BLaER1 (cell line): ENCODE results near the gene DYSF.
A peak's percentile ranks its signal among the peaks of the same experiment; 100 is the strongest.

ENCODE experiments used
- H3K27ac ChIP-seq: shearing (Covaris generic); formaldehyde crosslinking; 2 replicates; pipeline ENCODE4 v1.8.1; 2022
- H3K27me3 ChIP-seq: shearing (Covaris generic); formaldehyde crosslinking; 2 replicates; pipeline ENCODE4 v1.8.1; 2022
- H3K36me3 ChIP-seq: shearing (Covaris generic); formaldehyde crosslinking; 2 replicates; pipeline ENCODE4 v1.8.1; 2022
- H3K4me1 ChIP-seq: shearing (Covaris generic); formaldehyde crosslinking; 2 replicates; pipeline ENCODE4 v1.8.1; 2022
- H3K4me2 ChIP-seq: shearing (Covaris generic); formaldehyde crosslinking; 2 replicates; pipeline ENCODE4 v1.8.1; 2022
- H3K4me3 ChIP-seq: shearing (Covaris generic); formaldehyde crosslinking; 2 replicates; pipeline ENCODE4 v1.8.1; 2022
- H3K9ac ChIP-seq: shearing (Covaris generic); formaldehyde crosslinking; 2 replicates; pipeline ENCODE4 v1.8.1; 2022
- H3K9me3 ChIP-seq: shearing (Covaris generic); formaldehyde crosslinking; 2 replicates; pipeline ENCODE4 v1.8.1; 2022
- H4K20me1 ChIP-seq: shearing (Covaris generic); formaldehyde crosslinking; 2 replicates; pipeline ENCODE4 v1.8.1; 2022
- Cebpa-rat ChIP-seq: shearing (Covaris generic); IDR thresholded peaks from 2 replicates; pipeline ENCODE4 v1.8.1; 2022

Gene DYSF

DNA sequence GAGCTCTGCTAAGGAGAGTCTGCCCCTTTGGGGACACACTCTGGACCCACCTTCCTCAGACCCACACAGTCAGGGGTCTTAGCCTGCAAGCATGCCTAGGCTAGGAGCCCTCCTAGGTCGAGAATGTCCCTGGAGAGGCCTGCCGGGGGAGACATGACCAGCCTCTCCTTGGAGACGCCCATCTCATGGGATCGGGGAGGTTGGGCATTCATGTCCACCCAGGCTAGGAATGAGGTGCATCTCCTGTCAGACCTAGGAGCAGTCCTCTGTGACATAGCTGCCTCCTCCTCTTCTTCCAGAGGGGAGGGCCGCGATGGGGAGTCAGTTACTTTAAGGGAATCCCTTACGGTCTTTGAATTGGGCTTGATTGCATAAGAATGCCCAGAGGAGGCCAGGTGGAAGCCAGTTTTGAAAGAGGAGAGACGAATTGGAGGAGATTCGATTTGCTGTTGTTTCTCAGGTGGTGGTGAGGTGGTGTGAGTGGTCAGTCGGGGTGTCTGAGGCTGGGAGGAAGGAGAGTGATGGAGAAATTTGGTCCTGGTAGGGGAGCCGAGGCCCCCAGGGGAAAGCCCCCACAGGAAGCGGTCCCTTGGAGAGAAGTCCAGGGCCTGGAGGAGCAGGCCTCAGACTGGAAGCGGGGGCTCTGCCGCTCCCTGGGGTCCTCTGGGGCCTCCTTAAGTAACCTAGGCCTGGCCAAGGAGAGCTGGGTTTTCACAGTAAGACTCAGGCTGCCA is 241.3 kb downstream of the DYSF start:
- Histone ChIP-seq H3K36me3 (no peaks in the 10 kb centered on the region), H3K27me3 (no peaks in the 10 kb centered on the region), H3K4me2 (no peak overlapping the region), H3K27ac (no peak overlapping the region), H4K20me1 (no peaks in the 10 kb centered on the region), H3K4me1 (peaks cover 5% of the 10 kb centered on the region; the same call in 1 of the 2 replicates), H3K4me3 (no peak overlapping the region), H3K9ac (no peak overlapping the region), H3K9me3 (no peaks in the 10 kb centered on the region)
- TF ChIP-seq Cebpa-rat = no peak

DNA sequence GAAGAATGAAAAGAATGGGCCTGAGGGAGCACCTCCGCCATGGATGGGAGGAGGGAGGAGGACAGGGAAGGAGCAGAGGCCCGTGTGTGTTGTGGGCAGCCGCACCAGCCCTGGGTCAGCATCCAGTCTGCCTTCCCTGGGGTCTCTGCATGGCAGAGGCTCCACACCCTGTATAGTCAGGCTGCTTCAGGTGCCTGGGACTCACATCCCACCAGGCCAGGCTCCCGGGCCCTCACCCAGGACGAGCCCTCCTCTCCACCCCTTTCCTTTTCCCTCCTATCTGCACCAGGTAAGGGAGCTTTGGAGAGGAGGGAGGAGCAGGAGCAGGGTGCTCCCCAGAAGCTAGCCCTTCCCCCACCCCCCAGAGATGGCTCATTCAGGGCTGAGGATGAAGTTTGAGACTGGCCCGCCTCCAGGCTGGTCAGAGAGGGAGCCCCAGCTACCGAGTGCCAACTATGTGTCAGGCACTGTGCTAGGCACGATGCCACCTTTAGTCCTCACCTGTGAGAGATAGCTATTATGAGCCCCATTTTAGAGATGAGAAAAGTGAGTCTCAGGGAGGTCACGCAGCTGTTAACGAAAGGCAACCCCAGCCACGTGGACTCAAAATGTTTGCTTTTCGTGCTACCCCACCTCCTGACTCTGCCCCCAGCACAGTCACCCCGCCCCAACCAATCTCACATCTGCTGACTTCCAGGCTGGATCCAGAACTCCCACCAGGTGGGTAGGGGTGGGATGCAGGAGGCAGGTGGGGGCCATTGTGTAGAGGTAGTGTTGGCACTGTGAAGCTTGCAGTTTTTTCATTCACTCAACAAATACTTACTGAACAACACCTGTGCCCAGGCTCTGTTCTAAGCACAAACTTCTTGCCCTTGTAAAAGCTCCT is 242.1 kb downstream of the DYSF start:
- no peaks in the 10 kb centered on the region for H3K9me3 ChIP-seq
- H3K36me3 ChIP-seq = no peaks in the 10 kb centered on the region
- no peak overlapping the region for H3K4me3 ChIP-seq
- H3K27me3 ChIP-seq = no peaks in the 10 kb centered on the region
- H3K4me1 ChIP-seq = peaks cover 13% of the 10 kb centered on the region; the same call in 1 of the 2 replicates
- no peak for TF ChIP-seq Cebpa-rat
- no peak overlapping the region for H3K27ac ChIP-seq
- H3K4me2 ChIP-seq = no peak overlapping the region
- H4K20me1 ChIP-seq = no peaks in the 10 kb centered on the region
- H3K9ac ChIP-seq = no peak overlapping the region

DNA sequence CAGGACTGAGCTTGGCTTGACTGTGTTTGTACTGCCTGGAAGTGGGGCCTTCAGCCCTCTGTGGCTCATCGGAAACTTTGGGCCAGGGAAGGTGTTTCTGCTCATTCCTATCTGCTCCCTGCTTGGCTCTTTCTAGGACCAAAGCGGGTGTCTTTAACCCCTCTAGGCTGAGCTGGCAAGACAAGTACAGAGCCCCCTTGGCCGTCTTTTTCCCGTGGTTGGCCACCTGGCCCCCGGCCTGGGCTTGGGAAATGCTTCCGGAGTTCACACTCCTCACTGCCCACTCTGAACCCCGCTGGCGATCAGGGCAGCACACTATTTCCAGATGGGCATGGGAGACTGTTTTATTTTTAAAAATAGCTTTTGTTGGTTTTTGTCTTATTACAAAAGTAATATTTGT is 243.0 kb downstream of the DYSF start:
- TF ChIP-seq Cebpa-rat = no peak
- no peak overlapping the region for H3K27ac ChIP-seq
- H3K9me3 ChIP-seq = no peaks in the 10 kb centered on the region
- peaks cover 13% of the 10 kb centered on the region; the same call in 1 of the 2 replicates for H3K4me1 ChIP-seq
- no peak overlapping the region for H3K4me2 ChIP-seq
- no peak overlapping the region for H3K9ac ChIP-seq
- H3K27me3 ChIP-seq = no peaks in the 10 kb centered on the region
- no peaks in the 10 kb centered on the region for H3K36me3 ChIP-seq
- no peaks in the 10 kb centered on the region for H4K20me1 ChIP-seq
- no peak overlapping the region for H3K4me3 ChIP-seq

DNA sequence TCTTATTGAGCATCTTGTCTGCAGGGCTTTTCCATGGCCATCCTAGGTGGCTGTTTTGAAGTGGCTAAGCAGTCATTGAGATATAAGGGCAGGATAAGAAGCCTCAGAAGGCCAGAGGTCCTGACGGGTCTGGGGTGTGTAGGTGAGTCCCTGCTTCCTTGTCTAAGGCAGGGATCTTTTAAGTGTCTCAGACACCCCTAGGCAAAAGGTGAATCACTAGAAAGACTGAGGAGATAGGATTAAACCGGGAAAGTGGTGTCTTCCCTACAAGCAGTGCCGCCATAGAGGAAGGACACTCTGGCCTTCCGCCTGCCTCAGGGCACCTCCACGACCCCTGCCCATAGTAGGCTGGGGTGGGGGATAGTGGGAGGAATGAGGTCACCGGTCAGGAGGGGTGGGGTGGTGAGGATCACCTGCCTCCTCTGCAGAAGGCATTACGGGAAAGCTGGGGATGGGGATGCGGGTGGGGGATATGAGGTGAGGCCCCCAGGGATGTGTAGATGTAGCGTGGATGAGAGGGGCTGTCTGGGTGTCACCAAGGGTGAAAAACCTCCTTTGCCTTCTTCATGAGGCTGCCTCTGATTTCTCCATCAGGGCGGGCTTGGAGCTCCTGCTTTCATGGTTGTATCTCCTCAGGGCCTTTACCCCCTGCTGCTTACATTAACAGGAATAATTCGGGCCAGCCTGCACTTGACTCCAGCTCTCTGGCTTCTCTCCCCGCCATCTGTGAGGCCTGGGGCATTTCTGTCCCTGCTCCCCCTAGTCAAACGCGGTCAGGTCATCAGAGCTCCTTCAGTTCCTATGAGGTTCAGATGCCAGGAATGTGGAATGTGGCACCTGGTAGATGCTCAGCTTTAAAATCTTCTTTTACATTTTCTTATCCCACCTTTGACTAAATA is 244.0 kb downstream of the DYSF start:
- no peak for TF ChIP-seq Cebpa-rat
- H3K4me1 ChIP-seq = peaks cover 13% of the 10 kb centered on the region; the same call in 1 of the 2 replicates
- no peaks in the 10 kb centered on the region for H3K36me3 ChIP-seq

DNA sequence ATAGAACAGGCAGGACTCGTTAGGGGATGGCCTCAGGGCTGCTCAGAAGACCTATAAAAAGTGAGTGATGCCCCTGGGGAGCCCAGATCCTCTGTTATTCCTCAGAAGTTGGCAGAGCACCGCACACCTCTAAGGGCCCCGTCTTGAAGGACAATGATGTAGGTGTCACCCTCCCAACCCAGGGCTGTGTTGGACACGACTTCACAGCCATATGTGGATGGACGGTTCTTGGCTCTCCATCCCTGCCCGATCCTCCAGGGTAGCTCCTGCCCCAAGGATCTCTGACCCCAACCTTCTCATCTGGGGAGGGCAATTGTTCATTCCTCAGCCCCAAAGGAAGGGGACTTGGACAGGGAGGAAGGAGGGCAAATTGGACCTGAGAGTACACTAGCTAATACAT is 246.1 kb downstream of the DYSF start:
- Histone ChIP-seq H3K4me1 (peaks cover 15% of the 10 kb centered on the region; the same call in 1 of the 2 replicates), H3K4me2 (0 out of 2 replicates have a peak overlapping the region, but pooled peaks have one; percentile 12), H3K27me3 (no peaks in the 10 kb centered on the region), H3K9me3 (no peaks in the 10 kb centered on the region), H3K9ac (no peak overlapping the region), H3K36me3 (no peaks in the 10 kb centered on the region), H3K27ac (no peak overlapping the region), H3K4me3 (no peak overlapping the region), H4K20me1 (no peaks in the 10 kb centered on the region)
- TF ChIP-seq Cebpa-rat = no peak

More for the DNA sequence above, 244.0 kb downstream of the DYSF start:
- no peaks in the 10 kb centered on the region for H4K20me1 ChIP-seq
- no peaks in the 10 kb centered on the region for H3K9me3 ChIP-seq
- H3K4me2 ChIP-seq = no peak overlapping the region
- no peaks in the 10 kb centered on the region for H3K27me3 ChIP-seq
- no peak overlapping the region for H3K4me3 ChIP-seq
- H3K27ac ChIP-seq = no peak overlapping the region
- H3K9ac ChIP-seq = no peak overlapping the region

DNA sequence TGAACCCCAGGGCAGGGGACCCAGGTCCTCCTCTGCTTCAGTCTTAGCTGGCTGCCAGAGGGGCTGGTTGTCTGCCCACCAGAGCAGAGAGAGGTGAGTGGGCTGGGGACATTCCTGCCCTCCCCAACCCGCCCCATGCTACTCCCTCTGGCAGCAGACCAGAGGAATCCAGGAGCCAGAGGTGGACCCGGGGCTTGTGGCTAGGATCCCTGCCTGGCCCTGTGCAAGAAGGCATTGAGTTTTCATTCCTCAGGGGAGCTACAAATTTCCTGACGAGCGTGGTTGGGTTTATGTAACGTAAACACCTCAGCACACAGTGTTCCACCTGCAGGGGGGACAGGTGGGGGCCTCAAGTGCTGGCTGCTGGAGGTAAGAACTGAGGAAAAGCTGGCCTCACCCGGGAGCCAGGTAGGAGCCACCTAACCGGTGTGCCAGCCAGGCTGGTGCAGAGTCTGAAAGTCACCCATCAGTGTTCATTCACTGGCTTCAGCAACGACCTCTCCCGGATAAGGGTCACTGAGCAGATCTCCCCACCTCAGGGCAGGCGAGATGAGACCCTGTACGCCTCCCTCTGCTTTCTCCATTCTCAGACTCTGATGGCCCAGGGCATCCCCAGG is 246.8 kb downstream of the DYSF start:
- Histone ChIP-seq H3K4me1 (peaks cover 20% of the 10 kb centered on the region; the same call in 1 of the 2 replicates), H3K9ac (no peak overlapping the region), H3K36me3 (no peaks in the 10 kb centered on the region), H4K20me1 (no peaks in the 10 kb centered on the region), H3K4me2 (peak overlapping the region; percentile 32), H3K27ac (no peak overlapping the region), H3K4me3 (no peak overlapping the region), H3K27me3 (no peaks in the 10 kb centered on the region), H3K9me3 (no peaks in the 10 kb centered on the region)
- TF ChIP-seq Cebpa-rat = no peak

DNA sequence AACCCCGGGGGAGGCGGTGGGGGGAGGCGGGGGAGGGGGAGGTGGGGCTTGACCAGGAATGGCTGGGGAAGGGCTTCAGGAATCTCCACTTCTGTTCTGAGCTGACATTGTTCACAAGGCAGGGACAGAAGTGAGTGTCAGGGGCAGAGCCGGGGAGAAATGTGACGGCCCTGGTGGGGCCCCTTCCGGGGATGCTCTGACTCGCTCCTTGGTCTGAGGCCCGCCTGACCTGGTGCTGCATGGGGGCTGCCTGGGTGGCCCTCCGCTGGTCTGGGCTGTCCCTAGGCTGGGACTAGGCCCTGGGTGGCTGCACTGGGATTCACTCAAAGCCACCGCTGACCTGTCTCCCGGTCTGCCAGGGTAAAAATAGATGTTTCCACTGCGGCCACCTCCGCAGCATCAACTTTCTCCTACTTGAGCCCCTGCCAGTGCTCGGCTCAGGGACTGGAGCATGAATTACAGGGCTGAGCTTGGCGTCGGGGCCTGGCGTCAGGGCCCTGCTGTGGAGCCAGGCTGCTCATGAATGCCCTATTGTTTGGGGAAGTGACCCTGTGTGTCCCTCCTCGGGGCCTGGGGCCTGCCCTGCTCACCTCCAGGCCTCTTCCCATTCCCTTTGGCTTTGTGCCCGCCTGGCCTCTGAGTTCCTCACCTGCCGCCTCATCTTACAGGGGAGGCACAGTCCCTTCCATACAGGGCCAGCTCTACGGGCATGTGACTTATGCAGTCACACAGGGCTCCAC is 247.5 kb downstream of the DYSF start:
- Histone ChIP-seq H3K27ac (no peak overlapping the region), H3K4me3 (no peak overlapping the region), H3K4me2 (no peak overlapping the region), H4K20me1 (no peaks in the 10 kb centered on the region), H3K9me3 (no peaks in the 10 kb centered on the region), H3K36me3 (no peaks in the 10 kb centered on the region), H3K4me1 (peaks cover 26% of the 10 kb centered on the region; the same call in 1 of the 2 replicates), H3K27me3 (no peaks in the 10 kb centered on the region), H3K9ac (no peak overlapping the region)
- TF ChIP-seq Cebpa-rat = no peak

DNA sequence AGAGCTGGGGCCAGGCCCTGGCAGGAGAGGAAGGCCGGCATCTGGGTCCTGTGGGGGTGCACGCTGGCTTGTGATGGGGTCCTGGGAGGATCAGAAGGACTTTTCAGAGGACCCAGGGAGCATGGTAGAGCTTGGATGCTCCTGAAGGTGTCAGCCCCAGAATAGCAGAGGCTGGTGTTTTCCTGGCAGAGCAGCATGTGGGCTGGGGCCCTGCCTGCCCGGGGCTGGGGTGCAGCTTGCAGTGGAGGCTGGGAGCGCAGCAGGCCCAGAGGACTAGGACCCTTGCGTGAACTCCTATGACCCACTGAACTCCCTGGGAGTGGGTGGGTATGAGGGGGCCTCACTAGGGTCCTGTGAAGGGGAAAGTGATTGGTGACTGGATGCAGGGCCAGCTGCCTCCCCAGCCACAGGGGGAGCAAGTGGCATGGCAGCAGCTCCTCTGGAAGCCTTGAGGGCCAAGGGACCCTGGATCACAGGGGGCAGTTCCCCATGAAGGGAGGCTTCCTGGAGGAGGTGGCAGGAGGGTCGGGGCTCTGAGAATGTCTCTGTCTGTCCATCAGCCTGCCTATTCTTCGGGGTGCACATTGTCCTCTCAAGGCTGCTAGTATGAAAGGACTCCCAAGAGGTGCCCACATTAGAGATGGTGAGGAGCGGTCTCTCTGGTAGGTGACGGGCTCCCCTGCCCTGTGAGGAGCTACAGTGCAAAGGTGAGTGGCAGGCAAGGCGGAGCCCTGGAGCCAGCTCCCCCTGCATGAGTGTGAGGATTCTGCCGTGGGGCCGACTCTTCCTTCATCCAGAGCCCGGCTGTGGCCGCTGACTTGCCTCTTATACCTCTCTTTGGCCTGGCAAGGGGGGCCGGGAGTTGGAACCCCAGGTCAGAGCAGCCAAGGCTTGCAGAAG is 249.0 kb downstream of the DYSF start:
- no peak overlapping the region for H3K4me2 ChIP-seq
- peaks cover 30% of the 10 kb centered on the region; the same call in 1 of the 2 replicates for H3K4me1 ChIP-seq
- no peaks in the 10 kb centered on the region for H3K36me3 ChIP-seq
- no peak for TF ChIP-seq Cebpa-rat
- H4K20me1 ChIP-seq = no peaks in the 10 kb centered on the region
- no peak overlapping the region for H3K9ac ChIP-seq
- H3K9me3 ChIP-seq = no peaks in the 10 kb centered on the region
- H3K27me3 ChIP-seq = no peaks in the 10 kb centered on the region
- H3K27ac ChIP-seq = no peak overlapping the region
- no peak overlapping the region for H3K4me3 ChIP-seq
